Astrocyte of the cerebellum (primary cell): ENCODE data around the gene CBX7.

Experiments used
- DNase-seq: peaks from one replicate; pipeline ENCODE4 v3.0.0-alpha.2; 2011; ENCODE audit warnings: low read depth
- H3K4me3 ChIP-seq: 2 replicates; pipeline ENCODE4 v1.5.1; 2011; ENCODE audit warnings: mild to moderate bottlenecking, low read depth, low read length, moderate library complexity
- in situ Hi-C: cut with HindIII; loops from 2 replicates; pipeline ENCODE4 v1.10.0; 2017; ENCODE audit warnings: low sequenced_read_pairs
- TF ChIP-seq, protein P1 (sequence below): IDR thresholded peaks from 2 replicates; pipeline ENCODE4 v1.5.1; 2012; ENCODE audit warnings: low read length, low read depth, moderate library complexity, mild to moderate bottlenecking; ENCODE audit errors: missing control alignments

CBX7 gene

GRCh38 chr22:39130892-39131855, 21.3 kb downstream of the CBX7 start:
- no peak overlapping the region for H3K4me3 ChIP-seq
- no peak for DNase-seq
- TF ChIP-seq, protein P1, sequence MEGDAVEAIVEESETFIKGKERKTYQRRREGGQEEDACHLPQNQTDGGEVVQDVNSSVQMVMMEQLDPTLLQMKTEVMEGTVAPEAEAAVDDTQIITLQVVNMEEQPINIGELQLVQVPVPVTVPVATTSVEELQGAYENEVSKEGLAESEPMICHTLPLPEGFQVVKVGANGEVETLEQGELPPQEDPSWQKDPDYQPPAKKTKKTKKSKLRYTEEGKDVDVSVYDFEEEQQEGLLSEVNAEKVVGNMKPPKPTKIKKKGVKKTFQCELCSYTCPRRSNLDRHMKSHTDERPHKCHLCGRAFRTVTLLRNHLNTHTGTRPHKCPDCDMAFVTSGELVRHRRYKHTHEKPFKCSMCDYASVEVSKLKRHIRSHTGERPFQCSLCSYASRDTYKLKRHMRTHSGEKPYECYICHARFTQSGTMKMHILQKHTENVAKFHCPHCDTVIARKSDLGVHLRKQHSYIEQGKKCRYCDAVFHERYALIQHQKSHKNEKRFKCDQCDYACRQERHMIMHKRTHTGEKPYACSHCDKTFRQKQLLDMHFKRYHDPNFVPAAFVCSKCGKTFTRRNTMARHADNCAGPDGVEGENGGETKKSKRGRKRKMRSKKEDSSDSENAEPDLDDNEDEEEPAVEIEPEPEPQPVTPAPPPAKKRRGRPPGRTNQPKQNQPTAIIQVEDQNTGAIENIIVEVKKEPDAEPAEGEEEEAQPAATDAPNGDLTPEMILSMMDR, result no peak
- in situ Hi-C loops, result no loop called here

DNA sequence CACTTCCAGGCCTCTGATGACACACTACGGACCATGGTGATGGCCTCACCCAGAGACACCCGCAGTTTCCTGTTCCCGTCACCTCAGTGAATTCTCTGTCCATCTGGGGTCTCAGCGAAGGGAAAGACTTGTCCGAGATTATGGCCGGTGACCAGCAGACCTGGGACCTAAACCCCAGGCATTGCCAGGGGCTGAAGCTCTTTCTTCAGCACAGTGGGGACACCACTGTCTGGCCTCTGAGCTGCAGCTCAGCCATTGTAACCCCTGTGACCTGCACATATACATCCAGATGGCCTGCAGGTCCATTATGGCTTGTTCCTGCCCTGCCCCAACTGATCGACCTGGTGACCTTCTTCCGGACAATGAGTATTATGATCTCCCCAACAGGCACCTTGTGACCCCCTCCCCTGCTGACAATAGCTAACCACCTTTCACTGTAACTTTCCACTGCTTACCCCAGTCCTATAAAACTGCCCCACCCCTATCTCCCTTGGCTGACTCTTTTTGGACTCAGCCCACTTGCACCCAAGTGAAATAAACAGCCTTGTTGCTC, 22.3 kb downstream of the CBX7 start:
- TF ChIP-seq, protein P1, result no peak
- DNase-seq, result no peak
- in situ Hi-C loops, result no loop called here
- H3K4me3 ChIP-seq, result no peak overlapping the region

DNA sequence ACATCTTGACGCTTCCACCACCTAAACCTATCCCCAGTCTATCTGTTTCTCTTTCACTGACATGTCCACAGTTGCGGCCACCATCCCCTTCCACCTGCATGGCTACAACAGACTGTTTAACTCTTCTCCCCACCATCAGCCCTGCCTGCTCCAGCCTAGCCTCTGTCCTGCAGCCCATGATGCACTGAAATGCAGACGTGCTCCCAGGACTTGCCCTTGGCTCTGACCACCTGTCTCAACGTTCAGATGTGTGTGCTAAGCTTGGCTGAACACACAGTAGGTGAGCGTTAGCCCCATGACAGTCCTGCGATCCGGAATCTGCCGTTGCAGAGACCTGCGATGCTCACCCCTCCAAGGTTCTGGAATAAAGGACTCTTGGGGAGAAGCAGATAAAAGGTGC, 22.7 kb downstream of the CBX7 start:
- TF ChIP-seq, protein P1, result no peak
- H3K4me3 ChIP-seq, result no peak overlapping the region
- DNase-seq, result no peak
- in situ Hi-C loops, result loop anchor here (5.0 kb wide), 1 partner anchor 122 kb away; no protein-coding TSS in a partner anchor

- no peak for DNase-seq
- H3K4me3 ChIP-seq, result no peak overlapping the region
- TF ChIP-seq, protein P1, result no peak
- in situ Hi-C loops, result loop anchor here (5.0 kb wide), 1 partner anchor 122 kb away; no protein-coding TSS in a partner anchor
These were observed 23.4 kb downstream of the CBX7 start for GRCh38 chr22:39129081-39129480.

GRCh38 chr22:39128508-39128907, 24.0 kb downstream of the CBX7 start:
- DNase-seq, result no peak
- no peak overlapping the region for H3K4me3 ChIP-seq
- TF ChIP-seq, protein P1, result no peak
- in situ Hi-C loops, result loop anchor here (5.0 kb wide), 1 partner anchor 121 kb away; no protein-coding TSS in a partner anchor

- in situ Hi-C loops, result loop anchor here (5.0 kb wide), 1 partner anchor 118 kb away; no protein-coding TSS in a partner anchor
- DNase-seq, result no peak
- TF ChIP-seq, protein P1, result no peak
- no peak overlapping the region for H3K4me3 ChIP-seq
These were observed 26.9 kb downstream of the CBX7 start for GRCh38 chr22:39125622-39126021.
